Aortic smooth muscle cell (primary cell): Measurements from ENCODE around the gene WDFY3. TPM values are rescaled to one million over a fixed set of nuclear protein-coding genes. Genes with fewer than 3 reads are reported as not detected.

Source experiments
- total RNA-seq: library from RNA; depleted of rRNA; stranded (reverse); fragments of >200 nt; gene quantifications from 2 replicates; pipeline ENCODE4 v1.2.3, GENCODE V29; 2014

Gene WDFY3, protein sequence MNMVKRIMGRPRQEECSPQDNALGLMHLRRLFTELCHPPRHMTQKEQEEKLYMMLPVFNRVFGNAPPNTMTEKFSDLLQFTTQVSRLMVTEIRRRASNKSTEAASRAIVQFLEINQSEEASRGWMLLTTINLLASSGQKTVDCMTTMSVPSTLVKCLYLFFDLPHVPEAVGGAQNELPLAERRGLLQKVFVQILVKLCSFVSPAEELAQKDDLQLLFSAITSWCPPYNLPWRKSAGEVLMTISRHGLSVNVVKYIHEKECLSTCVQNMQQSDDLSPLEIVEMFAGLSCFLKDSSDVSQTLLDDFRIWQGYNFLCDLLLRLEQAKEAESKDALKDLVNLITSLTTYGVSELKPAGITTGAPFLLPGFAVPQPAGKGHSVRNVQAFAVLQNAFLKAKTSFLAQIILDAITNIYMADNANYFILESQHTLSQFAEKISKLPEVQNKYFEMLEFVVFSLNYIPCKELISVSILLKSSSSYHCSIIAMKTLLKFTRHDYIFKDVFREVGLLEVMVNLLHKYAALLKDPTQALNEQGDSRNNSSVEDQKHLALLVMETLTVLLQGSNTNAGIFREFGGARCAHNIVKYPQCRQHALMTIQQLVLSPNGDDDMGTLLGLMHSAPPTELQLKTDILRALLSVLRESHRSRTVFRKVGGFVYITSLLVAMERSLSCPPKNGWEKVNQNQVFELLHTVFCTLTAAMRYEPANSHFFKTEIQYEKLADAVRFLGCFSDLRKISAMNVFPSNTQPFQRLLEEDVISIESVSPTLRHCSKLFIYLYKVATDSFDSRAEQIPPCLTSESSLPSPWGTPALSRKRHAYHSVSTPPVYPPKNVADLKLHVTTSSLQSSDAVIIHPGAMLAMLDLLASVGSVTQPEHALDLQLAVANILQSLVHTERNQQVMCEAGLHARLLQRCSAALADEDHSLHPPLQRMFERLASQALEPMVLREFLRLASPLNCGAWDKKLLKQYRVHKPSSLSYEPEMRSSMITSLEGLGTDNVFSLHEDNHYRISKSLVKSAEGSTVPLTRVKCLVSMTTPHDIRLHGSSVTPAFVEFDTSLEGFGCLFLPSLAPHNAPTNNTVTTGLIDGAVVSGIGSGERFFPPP (N-terminal part only)
- total RNA-seq = 58.9 and 73.8 TPM in 2 replicates

GRCh38 chr4:84966382-84967242 is at the start of gene WDFY3:
TSS of gene WDFY3 (minus strand) at chr4:84966690. CDS start at chr4:84860591, 106,099 bp downstream.

